ENCODE measurements around the gene MBNL1. TPM values are rescaled to one million over a fixed set of nuclear protein-coding genes. Genes with fewer than 3 reads are reported as not detected.

MBNL1 gene
- polyA plus RNA-seq, 1 donor = 57.8 TPM

- no peak for DNase-seq (ENCODE audit: low read depth)
Observed at GRCh38 chr3:152253514-152253913, 15.2 kb upstream of the MBNL1 start.

GRCh38 chr3:152254041-152254440 lies 14.7 kb upstream of the MBNL1 start:
- DNase-seq (ENCODE audit: low read depth) = no peak

- DNase-seq (ENCODE audit: low read depth) = no peak
Observed at GRCh38 chr3:152255290-152255689, 13.4 kb upstream of the MBNL1 start.

GRCh38 chr3:152256851-152257562 lies 11.7 kb upstream of the MBNL1 start:
- no peak for DNase-seq (ENCODE audit: low read depth)

GRCh38 chr3:152257563-152258035 lies 11.1 kb upstream of the MBNL1 start:
- DNase-seq (ENCODE audit: low read depth) = no peak

- DNase-seq (ENCODE audit: low read depth) = no peak
Observed at GRCh38 chr3:152258448-152259393, 10.0 kb upstream of the MBNL1 start.

GRCh38 chr3:152259468-152259867 lies 9.3 kb upstream of the MBNL1 start:
- no peak for DNase-seq (ENCODE audit: low read depth)

- no peak for DNase-seq (ENCODE audit: low read depth)
Observed at GRCh38 chr3:152260026-152260425, 8.7 kb upstream of the MBNL1 start.

- no peak for DNase-seq (ENCODE audit: low read depth)
Observed at GRCh38 chr3:152260529-152260928, 8.2 kb upstream of the MBNL1 start.

GRCh38 chr3:152261329-152261728 lies 7.4 kb upstream of the MBNL1 start:
- DNase-seq (ENCODE audit: low read depth) = no peak

- no peak for DNase-seq (ENCODE audit: low read depth)
Observed at GRCh38 chr3:152263711-152264110, 5.0 kb upstream of the MBNL1 start.

GRCh38 chr3:152264378-152264777 lies 4.4 kb upstream of the MBNL1 start:
- DNase-seq (ENCODE audit: low read depth) = no peak

GRCh38 chr3:152266221-152266995 lies 2.3 kb upstream of the MBNL1 start:
- DNase-seq (ENCODE audit: low read depth) = no peak

GRCh38 chr3:152267831-152268554 lies 736 bp upstream of the MBNL1 start:
- DNase-seq (ENCODE audit: low read depth) = no peak

- peak; percentile 66 for DNase-seq (ENCODE audit: low read depth)
Observed at GRCh38 chr3:152269056-152269830, 514 bp downstream of the MBNL1 start.

GRCh38 chr3:152269831-152270734 lies 1.4 kb downstream of the MBNL1 start:
- no peak for DNase-seq (ENCODE audit: low read depth)

GRCh38 chr3:152270937-152271336 lies 2.2 kb downstream of the MBNL1 start:
- no peak for DNase-seq (ENCODE audit: low read depth)

GRCh38 chr3:152271501-152272236 lies 2.9 kb downstream of the MBNL1 start:
- no peak for DNase-seq (ENCODE audit: low read depth)

GRCh38 chr3:152272771-152273242 lies 4.1 kb downstream of the MBNL1 start:
- no peak for DNase-seq (ENCODE audit: low read depth)

Measured in forelimb muscle (tissue), 1 donor.